WTC11 (cell line): ENCODE results near the gene MEIS1.

Experiments
- FOXK1 ChIP-seq: sonication (generic); formaldehyde crosslinking; IDR thresholded peaks from 2 replicates; pipeline ENCODE4 v1.8.0; 2022; ENCODE audit warnings: mild to moderate bottlenecking, moderate library complexity, missing genetic modification reagents
- FOXP1 ChIP-seq: sonication (generic); formaldehyde crosslinking; IDR thresholded peaks from 2 replicates; pipeline ENCODE4 v1.8.0; 2022; ENCODE audit warnings: missing genetic modification reagents, mild to moderate bottlenecking, moderate library complexity, borderline replicate concordance
- GRHL2 ChIP-seq: fragments of 250-450 bp; sonication (Bioruptor Pico); IDR thresholded peaks from 2 replicates; pipeline ENCODE4 v1.8.0; 2022; ENCODE audit warnings: mild to moderate bottlenecking, moderate library complexity; ENCODE audit not compliant: insufficient replicate concordance, severe bottlenecking
- SP1 ChIP-seq: sonication (generic); formaldehyde crosslinking; conservative IDR thresholded peaks from 2 replicates; pipeline ENCODE4 v1.8.1; 2022; ENCODE audit warnings: missing genetic modification reagents
- ZNF416 ChIP-seq: fragments of 250-450 bp; sonication (Bioruptor Pico); IDR thresholded peaks from 2 replicates; pipeline ENCODE4 v1.9.0; 2021; ENCODE audit warnings: mild to moderate bottlenecking, inconsistent platforms
- TF ChIP-seq, protein P1 (sequence below): fragments of 200-600 bp; IDR thresholded peaks from 2 replicates; pipeline ENCODE4 v1.8.0; 2022; ENCODE audit warnings: antibody characterized with exemption
- TF ChIP-seq, protein P2 (sequence below): sonication (generic); formaldehyde crosslinking; IDR thresholded peaks from 2 replicates; pipeline ENCODE4 v1.8.1; 2023; ENCODE audit warnings: mild to moderate bottlenecking, missing genetic modification reagents, moderate library complexity
- TF ChIP-seq, protein P3 (sequence below): sonication (generic); formaldehyde crosslinking; conservative IDR thresholded peaks from 2 replicates; pipeline ENCODE4 v1.8.1; 2022; ENCODE audit warnings: mild to moderate bottlenecking, missing genetic modification reagents
- TF ChIP-seq, protein P4 (sequence below): sonication (generic); formaldehyde crosslinking; IDR thresholded peaks from 2 replicates; pipeline ENCODE4 v1.8.0; 2023; ENCODE audit warnings: mild to moderate bottlenecking, missing genetic modification reagents
- TF ChIP-seq, protein P5 (sequence below): sonication (generic); formaldehyde crosslinking; IDR thresholded peaks from 2 replicates; pipeline ENCODE4 v1.8.0; 2023; ENCODE audit warnings: missing genetic modification reagents

DNA sequence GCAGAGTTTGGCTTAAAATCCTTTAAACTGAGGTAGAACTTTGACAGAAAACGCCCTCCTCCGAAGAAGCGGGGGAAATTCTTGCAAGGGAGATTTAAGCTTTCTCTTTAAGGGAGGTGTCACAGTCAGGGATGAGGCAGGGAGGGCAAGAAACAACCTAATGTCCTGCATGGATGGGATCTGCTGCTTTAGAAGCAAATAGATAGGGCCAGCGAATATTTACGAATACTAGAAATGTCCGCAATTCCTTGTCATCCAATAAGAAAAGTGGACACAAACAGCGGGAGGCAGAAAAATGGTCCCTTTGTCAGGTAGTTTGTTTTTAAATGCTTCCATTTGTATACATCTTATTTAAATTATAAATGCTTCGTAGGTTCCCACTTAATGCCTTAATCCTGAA, 12.0 kb downstream of the MEIS1 start:
- TF ChIP-seq, protein P1, sequence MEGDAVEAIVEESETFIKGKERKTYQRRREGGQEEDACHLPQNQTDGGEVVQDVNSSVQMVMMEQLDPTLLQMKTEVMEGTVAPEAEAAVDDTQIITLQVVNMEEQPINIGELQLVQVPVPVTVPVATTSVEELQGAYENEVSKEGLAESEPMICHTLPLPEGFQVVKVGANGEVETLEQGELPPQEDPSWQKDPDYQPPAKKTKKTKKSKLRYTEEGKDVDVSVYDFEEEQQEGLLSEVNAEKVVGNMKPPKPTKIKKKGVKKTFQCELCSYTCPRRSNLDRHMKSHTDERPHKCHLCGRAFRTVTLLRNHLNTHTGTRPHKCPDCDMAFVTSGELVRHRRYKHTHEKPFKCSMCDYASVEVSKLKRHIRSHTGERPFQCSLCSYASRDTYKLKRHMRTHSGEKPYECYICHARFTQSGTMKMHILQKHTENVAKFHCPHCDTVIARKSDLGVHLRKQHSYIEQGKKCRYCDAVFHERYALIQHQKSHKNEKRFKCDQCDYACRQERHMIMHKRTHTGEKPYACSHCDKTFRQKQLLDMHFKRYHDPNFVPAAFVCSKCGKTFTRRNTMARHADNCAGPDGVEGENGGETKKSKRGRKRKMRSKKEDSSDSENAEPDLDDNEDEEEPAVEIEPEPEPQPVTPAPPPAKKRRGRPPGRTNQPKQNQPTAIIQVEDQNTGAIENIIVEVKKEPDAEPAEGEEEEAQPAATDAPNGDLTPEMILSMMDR, result no peak
- TF ChIP-seq ZNF416 (CRISPR knock-in tag) (no peak), SP1 (no peak), FOXK1 (CRISPR knock-in tag) (no peak), GRHL2 (CRISPR knock-in tag) (no peak), FOXP1 (no peak)
- TF ChIP-seq, protein P2, sequence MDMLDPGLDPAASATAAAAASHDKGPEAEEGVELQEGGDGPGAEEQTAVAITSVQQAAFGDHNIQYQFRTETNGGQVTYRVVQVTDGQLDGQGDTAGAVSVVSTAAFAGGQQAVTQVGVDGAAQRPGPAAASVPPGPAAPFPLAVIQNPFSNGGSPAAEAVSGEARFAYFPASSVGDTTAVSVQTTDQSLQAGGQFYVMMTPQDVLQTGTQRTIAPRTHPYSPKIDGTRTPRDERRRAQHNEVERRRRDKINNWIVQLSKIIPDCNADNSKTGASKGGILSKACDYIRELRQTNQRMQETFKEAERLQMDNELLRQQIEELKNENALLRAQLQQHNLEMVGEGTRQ (CRISPR knock-in tag), result no peak
- TF ChIP-seq, protein P3, sequence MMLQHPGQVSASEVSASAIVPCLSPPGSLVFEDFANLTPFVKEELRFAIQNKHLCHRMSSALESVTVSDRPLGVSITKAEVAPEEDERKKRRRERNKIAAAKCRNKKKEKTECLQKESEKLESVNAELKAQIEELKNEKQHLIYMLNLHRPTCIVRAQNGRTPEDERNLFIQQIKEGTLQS (CRISPR knock-in tag), result no peak
- TF ChIP-seq, protein P4, sequence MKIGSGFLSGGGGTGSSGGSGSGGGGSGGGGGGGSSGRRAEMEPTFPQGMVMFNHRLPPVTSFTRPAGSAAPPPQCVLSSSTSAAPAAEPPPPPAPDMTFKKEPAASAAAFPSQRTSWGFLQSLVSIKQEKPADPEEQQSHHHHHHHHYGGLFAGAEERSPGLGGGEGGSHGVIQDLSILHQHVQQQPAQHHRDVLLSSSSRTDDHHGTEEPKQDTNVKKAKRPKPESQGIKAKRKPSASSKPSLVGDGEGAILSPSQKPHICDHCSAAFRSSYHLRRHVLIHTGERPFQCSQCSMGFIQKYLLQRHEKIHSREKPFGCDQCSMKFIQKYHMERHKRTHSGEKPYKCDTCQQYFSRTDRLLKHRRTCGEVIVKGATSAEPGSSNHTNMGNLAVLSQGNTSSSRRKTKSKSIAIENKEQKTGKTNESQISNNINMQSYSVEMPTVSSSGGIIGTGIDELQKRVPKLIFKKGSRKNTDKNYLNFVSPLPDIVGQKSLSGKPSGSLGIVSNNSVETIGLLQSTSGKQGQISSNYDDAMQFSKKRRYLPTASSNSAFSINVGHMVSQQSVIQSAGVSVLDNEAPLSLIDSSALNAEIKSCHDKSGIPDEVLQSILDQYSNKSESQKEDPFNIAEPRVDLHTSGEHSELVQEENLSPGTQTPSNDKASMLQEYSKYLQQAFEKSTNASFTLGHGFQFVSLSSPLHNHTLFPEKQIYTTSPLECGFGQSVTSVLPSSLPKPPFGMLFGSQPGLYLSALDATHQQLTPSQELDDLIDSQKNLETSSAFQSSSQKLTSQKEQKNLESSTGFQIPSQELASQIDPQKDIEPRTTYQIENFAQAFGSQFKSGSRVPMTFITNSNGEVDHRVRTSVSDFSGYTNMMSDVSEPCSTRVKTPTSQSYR (CRISPR knock-in tag), result no peak
- TF ChIP-seq, protein P5, sequence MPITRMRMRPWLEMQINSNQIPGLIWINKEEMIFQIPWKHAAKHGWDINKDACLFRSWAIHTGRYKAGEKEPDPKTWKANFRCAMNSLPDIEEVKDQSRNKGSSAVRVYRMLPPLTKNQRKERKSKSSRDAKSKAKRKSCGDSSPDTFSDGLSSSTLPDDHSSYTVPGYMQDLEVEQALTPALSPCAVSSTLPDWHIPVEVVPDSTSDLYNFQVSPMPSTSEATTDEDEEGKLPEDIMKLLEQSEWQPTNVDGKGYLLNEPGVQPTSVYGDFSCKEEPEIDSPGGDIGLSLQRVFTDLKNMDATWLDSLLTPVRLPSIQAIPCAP (CRISPR knock-in tag), result no peak
